WTC11 (cell line): ENCODE measurements around the gene ELAVL1. TPM values are rescaled to one million over a fixed set of nuclear protein-coding genes. Genes with fewer than 3 reads are reported as not detected.
"Not testable (repeated sequence)": the region's sequence is repeated elsewhere in the genome, so short reads cannot be mapped to it uniquely, and the experiment has no call there.

Source experiments
- ATAC-seq: fragments of 200-7000 bp; cut with Tn5 transposase; 2 replicates; pipeline ENCODE4 v1.10.0; 2021; ENCODE audit warnings: mild to moderate bottlenecking, moderate library complexity
- CTCF ChIA-PET: fragments of 300-600 bp; sonication (Branson Sonifier 250); formaldehyde crosslinking; loops from one replicate; lab custom pipeline; 2021; ENCODE audit warnings: antibody characterized with exemption; lab: Charles Lee
- POLR2A ChIA-PET: fragments of 350-600 bp; sonication (Branson Sonifier 250); formaldehyde crosslinking; loops from one replicate; lab custom pipeline; 2021; ENCODE audit warnings: antibody characterized with exemption; lab: Charles Lee
- DNase-seq: peaks from one replicate; pipeline ENCODE4 v3.0.0; 2021; ENCODE audit warnings: low spot score
- H3K27ac Mint-ChIP-seq: 2 replicates; pipeline ENCODE4 v1.8.0; 2021; ENCODE audit warnings: mixed read lengths
- H3K27me3 Mint-ChIP-seq: 2 replicates; pipeline ENCODE4 v1.8.0; 2021; ENCODE audit warnings: low read depth, mild to moderate bottlenecking, moderate library complexity, mixed read lengths
- H3K36me3 Mint-ChIP-seq: 2 replicates; pipeline ENCODE4 v1.8.0; 2021; ENCODE audit warnings: mixed read lengths
- H3K4me1 Mint-ChIP-seq: 2 replicates; pipeline ENCODE4 v1.8.0; 2022; ENCODE audit warnings: mixed read lengths
- H3K4me3 Mint-ChIP-seq: 2 replicates; pipeline ENCODE4 v1.8.0; 2021; ENCODE audit warnings: mild to moderate bottlenecking, moderate library complexity, mixed read lengths
- H3K9me3 Mint-ChIP-seq: 2 replicates; pipeline ENCODE4 v1.8.0; 2021; ENCODE audit warnings: mixed read lengths
- ATF3 ChIP-seq: sonication (generic); formaldehyde crosslinking; conservative IDR thresholded peaks from 2 replicates; pipeline ENCODE4 v1.8.1; 2022; ENCODE audit warnings: mild to moderate bottlenecking, missing genetic modification reagents
- CBFB ChIP-seq: sonication (generic); formaldehyde crosslinking; IDR thresholded peaks from 2 replicates; pipeline ENCODE4 v1.8.1; 2022; ENCODE audit warnings: mild to moderate bottlenecking, low read depth, missing genetic modification reagents
- CREM ChIP-seq: sonication (generic); formaldehyde crosslinking; IDR thresholded peaks from 2 replicates; pipeline ENCODE4 v1.8.1; 2022; ENCODE audit warnings: mild to moderate bottlenecking, missing genetic modification reagents, moderate library complexity
- ELF4 ChIP-seq: sonication (generic); formaldehyde crosslinking; IDR thresholded peaks from 2 replicates; pipeline ENCODE4 v1.8.1; 2022; ENCODE audit warnings: low read depth, mild to moderate bottlenecking, moderate library complexity, missing genetic modification reagents
- ETV6 ChIP-seq: sonication (generic); formaldehyde crosslinking; IDR thresholded peaks from 2 replicates; pipeline ENCODE4 v1.8.1; 2022; ENCODE audit warnings: mild to moderate bottlenecking, missing genetic modification reagents
- GRHL2 ChIP-seq: fragments of 250-450 bp; sonication (Bioruptor Pico); IDR thresholded peaks from 2 replicates; pipeline ENCODE4 v1.8.0; 2022; ENCODE audit warnings: mild to moderate bottlenecking, moderate library complexity; ENCODE audit not compliant: insufficient replicate concordance, severe bottlenecking
- HMGA2 ChIP-seq: fragments of 250-450 bp; sonication (Bioruptor Pico); IDR thresholded peaks from 2 replicates; pipeline ENCODE4 v1.4.0; 2021; ENCODE audit warnings: mild to moderate bottlenecking, moderate library complexity
- KAT7 ChIP-seq: sonication (generic); formaldehyde crosslinking; IDR thresholded peaks from 2 replicates; pipeline ENCODE4 v1.8.1; 2023; ENCODE audit warnings: missing genetic modification reagents, mild to moderate bottlenecking, borderline replicate concordance
- MXD4 ChIP-seq: fragments of 250-450 bp; sonication (Bioruptor Pico); IDR thresholded peaks from 2 replicates; pipeline ENCODE4 v1.8.0; 2021; ENCODE audit warnings: mild to moderate bottlenecking, moderate library complexity, borderline replicate concordance
- MYBL2 ChIP-seq: sonication (generic); formaldehyde crosslinking; IDR thresholded peaks from 2 replicates; pipeline ENCODE4 v1.8.1; 2023; ENCODE audit warnings: mild to moderate bottlenecking, moderate library complexity, missing genetic modification reagents
- NFATC4 ChIP-seq: fragments of 250-450 bp; sonication (Bioruptor Pico); IDR thresholded peaks from 2 replicates; pipeline ENCODE4 v1.9.0; 2021; ENCODE audit warnings: mild to moderate bottlenecking
- PRRX2 ChIP-seq: fragments of 250-450 bp; sonication (Bioruptor Pico); IDR thresholded peaks from 2 replicates; pipeline ENCODE4 v1.8.0; 2021; ENCODE audit warnings: mild to moderate bottlenecking
- SMAD3 ChIP-seq: sonication (generic); formaldehyde crosslinking; IDR thresholded peaks from 2 replicates; pipeline ENCODE4 v1.8.0; 2022; ENCODE audit warnings: missing genetic modification reagents, mild to moderate bottlenecking, borderline replicate concordance
- TCF7 ChIP-seq: sonication (generic); formaldehyde crosslinking; IDR thresholded peaks from 2 replicates; pipeline ENCODE4 v1.8.0; 2022; ENCODE audit warnings: mild to moderate bottlenecking, low read depth, missing genetic modification reagents, moderate library complexity
- TEAD4 ChIP-seq: sonication (generic); formaldehyde crosslinking; IDR thresholded peaks from 2 replicates; pipeline ENCODE4 v1.8.0; 2022; ENCODE audit warnings: mild to moderate bottlenecking, missing genetic modification reagents
- ZNF281 ChIP-seq: sonication (generic); formaldehyde crosslinking; IDR thresholded peaks from 2 replicates; pipeline ENCODE4 v1.8.0; 2023; ENCODE audit warnings: mild to moderate bottlenecking, missing genetic modification reagents
- ZNF416 ChIP-seq: fragments of 250-450 bp; sonication (Bioruptor Pico); IDR thresholded peaks from 2 replicates; pipeline ENCODE4 v1.9.0; 2021; ENCODE audit warnings: mild to moderate bottlenecking, inconsistent platforms
- total RNA-seq: library from RNA; stranded (reverse); gene quantifications from 3 replicates; pipeline ENCODE4 v1.2.3, GENCODE V29; 2021
- TF ChIP-seq, protein P1 (sequence below): sonication (generic); formaldehyde crosslinking; IDR thresholded peaks from 2 replicates; pipeline ENCODE4 v1.8.1; 2023; ENCODE audit warnings: mild to moderate bottlenecking, missing genetic modification reagents, moderate library complexity
- TF ChIP-seq, protein P2 (sequence below): sonication (generic); formaldehyde crosslinking; IDR thresholded peaks from 2 replicates; pipeline ENCODE4 v1.8.1; 2023; ENCODE audit warnings: mild to moderate bottlenecking, moderate library complexity, missing genetic modification reagents
- TF ChIP-seq, protein P3 (sequence below): sonication (generic); formaldehyde crosslinking; IDR thresholded peaks from 2 replicates; pipeline ENCODE4 v1.8.1; 2023; ENCODE audit warnings: mild to moderate bottlenecking, missing genetic modification reagents, borderline replicate concordance

Gene ELAVL1
- total RNA-seq, 1 experiment from 2014 or later: 160 TPM

- TF ChIP-seq ZNF281 (CRISPR knock-in tag) (no peak), MXD4 (CRISPR knock-in tag) (no peak), KAT7 (no peak)
These were observed 28.7 kb upstream of the ELAVL1 start (continued) for GRCh38 chr19:8034178-8034525.

DNA sequence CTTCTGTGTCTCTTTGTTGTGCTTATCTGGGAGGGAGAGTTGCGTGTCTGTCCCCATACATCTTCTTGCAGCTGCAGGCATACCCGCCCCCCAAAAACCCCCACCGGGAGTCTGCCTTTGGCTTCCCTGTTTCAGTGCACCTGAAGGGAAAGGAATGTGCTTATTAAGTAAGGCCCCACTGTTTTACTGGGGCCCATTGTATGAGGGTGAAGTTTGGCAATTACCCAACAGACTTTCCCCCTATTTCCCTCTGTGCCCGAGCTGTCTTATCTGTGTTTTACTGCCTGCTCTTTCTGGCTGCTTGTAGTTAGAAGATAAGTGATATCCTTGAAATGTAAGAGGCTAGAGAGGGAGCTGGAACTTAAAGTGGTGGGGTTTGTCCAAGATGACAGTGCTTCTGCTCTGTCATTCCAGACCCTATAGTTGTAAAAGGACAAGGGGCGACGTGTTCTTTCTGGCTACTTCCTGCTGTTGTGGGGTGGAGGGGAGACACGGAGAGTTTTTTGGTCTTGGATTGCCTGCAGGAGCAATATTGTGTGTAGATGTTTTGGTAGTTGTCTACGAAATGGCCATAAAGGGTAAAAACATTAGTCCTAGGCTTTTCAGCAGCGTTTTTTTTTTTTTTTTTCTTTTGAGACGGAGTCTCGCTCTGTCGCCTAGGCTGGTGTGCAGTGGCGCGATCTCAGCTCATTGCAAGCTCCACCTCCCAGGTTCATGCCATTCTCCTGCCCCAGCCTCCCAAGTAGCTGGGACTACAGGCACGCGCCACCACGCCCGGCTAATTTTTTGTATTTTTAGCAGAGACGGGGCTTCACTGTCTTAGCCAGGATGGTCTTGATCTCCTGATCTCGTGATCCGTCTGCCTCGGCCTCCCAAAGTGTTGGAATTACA is 28.1 kb upstream of the ELAVL1 start:
- peak; percentile 56 for DNase-seq
- Mint-ChIP-seq H3K27ac (peak overlapping the region; percentile 89), H3K4me1 (peaks cover 21% of the 10 kb centered on the region), H3K27me3 (peaks cover 10% of the 10 kb centered on the region)
- CTCF ChIA-PET: interaction anchor here (1.4 to 1.6 kb wide), 2 partner anchors 31 to 63 kb away, joined by 6 to 7 read pairs; no protein-coding TSS in a partner anchor
- H3K36me3 Mint-ChIP-seq, H3K4me3 Mint-ChIP-seq, POLR2A ChIA-PET, H3K9me3 Mint-ChIP-seq: not testable (repeated sequence)
- peak; percentile 41 for ATAC-seq

- ATAC-seq (no peak), DNase-seq (no peak)
- no peaks in the 10 kb centered on the region for H3K36me3 Mint-ChIP-seq
- no peak overlapping the region for H3K27ac Mint-ChIP-seq
- ChIA-PET CTCF (interaction anchor here (0.5 to 2.5 kb wide), 3 partner anchors 29 to 79 kb away, joined by 3 to 24 read pairs (median 6); no protein-coding TSS in a partner anchor), POLR2A (no interaction called here)
- no peaks in the 10 kb centered on the region; the same call in 1 of the 2 replicates for H3K27me3 Mint-ChIP-seq
- no peaks in the 10 kb centered on the region for H3K9me3 Mint-ChIP-seq
- peaks cover 18% of the 10 kb centered on the region for H3K4me1 Mint-ChIP-seq
- H3K4me3 Mint-ChIP-seq: no peak overlapping the region
- TF ChIP-seq ATF3 (CRISPR knock-in tag) (no peak), HMGA2 (CRISPR knock-in tag) (no peak)
- TF ChIP-seq, protein P1, sequence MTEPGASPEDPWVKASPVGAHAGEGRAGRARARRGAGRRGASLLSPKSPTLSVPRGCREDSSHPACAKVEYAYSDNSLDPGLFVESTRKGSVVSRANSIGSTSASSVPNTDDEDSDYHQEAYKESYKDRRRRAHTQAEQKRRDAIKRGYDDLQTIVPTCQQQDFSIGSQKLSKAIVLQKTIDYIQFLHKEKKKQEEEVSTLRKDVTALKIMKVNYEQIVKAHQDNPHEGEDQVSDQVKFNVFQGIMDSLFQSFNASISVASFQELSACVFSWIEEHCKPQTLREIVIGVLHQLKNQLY: no peak
These were observed 25.5 kb upstream of the ELAVL1 start for GRCh38 chr19:8030960-8031359.

DNA sequence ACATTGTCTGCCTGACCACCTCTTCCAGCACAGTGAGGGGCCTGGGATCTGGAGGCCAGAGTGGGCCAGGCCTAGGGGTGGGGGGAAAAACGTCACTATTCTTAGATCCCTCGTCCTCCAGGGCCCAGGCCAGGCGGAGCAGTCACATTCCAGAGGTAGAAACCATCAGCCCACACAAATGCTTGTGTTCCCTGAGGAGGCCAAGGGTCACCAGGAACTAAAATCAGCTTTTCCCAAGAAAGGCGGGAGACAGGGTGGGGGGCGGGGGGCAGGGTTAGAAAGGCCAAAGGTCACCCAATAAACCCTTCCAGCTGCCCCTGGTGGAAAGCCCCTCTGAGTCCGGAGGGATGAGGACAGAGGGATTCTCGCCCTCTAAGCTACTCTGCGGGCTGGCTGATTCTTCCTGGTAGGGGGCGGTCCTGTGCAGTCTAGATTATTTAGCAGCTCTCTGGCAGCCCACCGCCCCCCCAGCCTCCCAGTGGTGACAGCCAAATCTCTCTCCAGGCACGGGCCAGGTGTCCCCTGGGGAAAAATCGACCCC is 23.6 kb upstream of the ELAVL1 start:
- Mint-ChIP-seq H3K4me3 (no peak overlapping the region), H3K36me3 (no peaks in the 10 kb centered on the region), H3K9me3 (no peaks in the 10 kb centered on the region), H3K4me1 (peaks cover 17% of the 10 kb centered on the region), H3K27ac (no peak overlapping the region; the same call in 1 of the 2 replicates), H3K27me3 (no peaks in the 10 kb centered on the region)
- ChIA-PET POLR2A (interaction anchor here (1.1 kb wide), 2 partner anchors 24 to 99 kb away, joined by 3 to 4 read pairs; partner anchors contain the start of gene ELAVL1), CTCF (interaction anchor here (0.7 to 3.3 kb wide), 12 partner anchors 10 to 165 kb away, joined by 3 to 31 read pairs (median 4); partner anchors contain the start of gene TIMM44)
- DNase-seq: peak; percentile 63
- ATAC-seq: peak; percentile 69
- TF ChIP-seq CREM (CRISPR knock-in tag) (no peak), SMAD3 (no peak), ELF4 (CRISPR knock-in tag) (no peak), GRHL2 (CRISPR knock-in tag) (no peak), TCF7 (CRISPR knock-in tag) (no peak), NFATC4 (CRISPR knock-in tag) (no peak), ETV6 (CRISPR knock-in tag) (no peak), CBFB (CRISPR knock-in tag) (no peak), MYBL2 (CRISPR knock-in tag) (no peak), TEAD4 (CRISPR knock-in tag) (no peak), ZNF416 (CRISPR knock-in tag) (no peak), PRRX2 (CRISPR knock-in tag) (no peak)
- TF ChIP-seq, protein P2, sequence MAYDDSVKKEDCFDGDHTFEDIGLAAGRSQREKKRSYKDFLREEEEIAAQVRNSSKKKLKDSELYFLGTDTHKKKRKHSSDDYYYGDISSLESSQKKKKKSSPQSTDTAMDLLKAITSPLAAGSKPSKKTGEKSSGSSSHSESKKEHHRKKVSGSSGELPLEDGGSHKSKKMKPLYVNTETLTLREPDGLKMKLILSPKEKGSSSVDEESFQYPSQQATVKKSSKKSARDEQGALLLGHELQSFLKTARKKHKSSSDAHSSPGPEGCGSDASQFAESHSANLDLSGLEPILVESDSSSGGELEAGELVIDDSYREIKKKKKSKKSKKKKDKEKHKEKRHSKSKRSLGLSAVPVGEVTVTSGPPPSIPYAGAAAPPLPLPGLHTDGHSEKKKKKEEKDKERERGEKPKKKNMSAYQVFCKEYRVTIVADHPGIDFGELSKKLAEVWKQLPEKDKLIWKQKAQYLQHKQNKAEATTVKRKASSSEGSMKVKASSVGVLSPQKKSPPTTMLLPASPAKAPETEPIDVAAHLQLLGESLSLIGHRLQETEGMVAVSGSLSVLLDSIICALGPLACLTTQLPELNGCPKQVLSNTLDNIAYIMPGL: no peak
- TF ChIP-seq, protein P3, sequence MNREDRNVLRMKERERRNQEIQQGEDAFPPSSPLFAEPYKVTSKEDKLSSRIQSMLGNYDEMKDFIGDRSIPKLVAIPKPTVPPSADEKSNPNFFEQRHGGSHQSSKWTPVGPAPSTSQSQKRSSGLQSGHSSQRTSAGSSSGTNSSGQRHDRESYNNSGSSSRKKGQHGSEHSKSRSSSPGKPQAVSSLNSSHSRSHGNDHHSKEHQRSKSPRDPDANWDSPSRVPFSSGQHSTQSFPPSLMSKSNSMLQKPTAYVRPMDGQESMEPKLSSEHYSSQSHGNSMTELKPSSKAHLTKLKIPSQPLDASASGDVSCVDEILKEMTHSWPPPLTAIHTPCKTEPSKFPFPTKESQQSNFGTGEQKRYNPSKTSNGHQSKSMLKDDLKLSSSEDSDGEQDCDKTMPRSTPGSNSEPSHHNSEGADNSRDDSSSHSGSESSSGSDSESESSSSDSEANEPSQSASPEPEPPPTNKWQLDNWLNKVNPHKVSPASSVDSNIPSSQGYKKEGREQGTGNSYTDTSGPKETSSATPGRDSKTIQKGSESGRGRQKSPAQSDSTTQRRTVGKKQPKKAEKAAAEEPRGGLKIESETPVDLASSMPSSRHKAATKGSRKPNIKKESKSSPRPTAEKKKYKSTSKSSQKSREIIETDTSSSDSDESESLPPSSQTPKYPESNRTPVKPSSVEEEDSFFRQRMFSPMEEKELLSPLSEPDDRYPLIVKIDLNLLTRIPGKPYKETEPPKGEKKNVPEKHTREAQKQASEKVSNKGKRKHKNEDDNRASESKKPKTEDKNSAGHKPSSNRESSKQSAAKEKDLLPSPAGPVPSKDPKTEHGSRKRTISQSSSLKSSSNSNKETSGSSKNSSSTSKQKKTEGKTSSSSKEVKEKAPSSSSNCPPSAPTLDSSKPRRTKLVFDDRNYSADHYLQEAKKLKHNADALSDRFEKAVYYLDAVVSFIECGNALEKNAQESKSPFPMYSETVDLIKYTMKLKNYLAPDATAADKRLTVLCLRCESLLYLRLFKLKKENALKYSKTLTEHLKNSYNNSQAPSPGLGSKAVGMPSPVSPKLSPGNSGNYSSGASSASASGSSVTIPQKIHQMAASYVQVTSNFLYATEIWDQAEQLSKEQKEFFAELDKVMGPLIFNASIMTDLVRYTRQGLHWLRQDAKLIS (CRISPR knock-in tag): no peak
